Small intestine (tissue), 7 donors: ENCODE measurements around the gene SLC6A7. TPM values are rescaled to one million over a fixed set of nuclear protein-coding genes. Genes with fewer than 3 reads are reported as not detected.
"Not testable (repeated sequence)": the region's sequence is repeated elsewhere in the genome, so short reads cannot be mapped to it uniquely, and the experiment has no call there.

Experiments
- DNase-seq, 2 donors: peaks; one replicate each; pipeline versions ENCODE4 v3.0.0 to v3.0.0-alpha.2; 2013
- FAIRE-seq: peaks from 2 replicates; lab custom pipeline; 2012; peaks lifted over from hg19 to GRCh38; lab: Jason Lieb, UNC
- H3K27ac ChIP-seq, 3 donors: one replicate each; pipeline ENCODE4 v1.5.1; 2013; ENCODE audit warnings: low read length in 2 of 3, mild to moderate bottlenecking in 2 of 3, control low read depth in 1 of 3, inconsistent platforms in 1 of 3, low read depth in 1 of 3, moderate library complexity in 1 of 3
- H3K27me3 ChIP-seq, 3 donors: one replicate each; pipeline ENCODE4 v1.6.1; 2013; ENCODE audit warnings: low read length in 3 of 3, inconsistent platforms in 1 of 3; ENCODE audit not compliant: control insufficient read depth in 3 of 3, insufficient read depth in 3 of 3
- H3K36me3 ChIP-seq, 3 donors: one replicate each; pipeline ENCODE4 v1.6.1; 2013; ENCODE audit warnings: low read length in 3 of 3, inconsistent platforms in 1 of 3, low read depth in 1 of 3, mild to moderate bottlenecking in 1 of 3, moderate library complexity in 1 of 3; ENCODE audit not compliant: control insufficient read depth in 3 of 3, insufficient read depth in 2 of 3
- H3K4me1 ChIP-seq, 3 donors: one replicate each; pipeline ENCODE4 v1.6.1; 2013; ENCODE audit warnings: low read length in 2 of 3, inconsistent platforms in 1 of 3, low read depth in 1 of 3, mild to moderate bottlenecking in 1 of 3, moderate library complexity in 1 of 3; ENCODE audit not compliant: control insufficient read depth in 3 of 3, insufficient read depth in 2 of 3
- H3K4me3 ChIP-seq, 3 donors: one replicate each; pipeline ENCODE4 v1.5.1; 2013; ENCODE audit warnings: low read length in 3 of 3, control low read depth in 1 of 3, inconsistent platforms in 1 of 3, low read depth in 1 of 3, mild to moderate bottlenecking in 1 of 3, moderate library complexity in 1 of 3
- H3K9me3 ChIP-seq, 2 donors: one replicate each; pipeline ENCODE4 v1.6.1; 2013; ENCODE audit warnings: low read depth in 1 of 2, low read length in 1 of 2; ENCODE audit not compliant: control insufficient read depth in 2 of 2, insufficient read depth in 1 of 2
- WGBS, 3 donors: extraction: QIAGEN DNeasy Blood & Tissue Kit; methylation state at CpG; one replicate each; pipeline ENCODE4 v1.1.7; 2013; 5-methylcytosine and 5-hydroxymethylcytosine counted together
- polyA plus RNA-seq, 4 donors: library from polyadenylated mRNA; stranded (reverse) in 3 of 4; unstranded in 1 of 4; fragments of 200-250 nt in 3 of 4; fragments of 120-200 nt in 1 of 4; gene quantifications; one replicate each; pipeline versions ENCODE4 v1.2.1 to v1.2.3, GENCODE V29; 2013
- donor health status: healthy with polysubstance abuse.
- donor health status: control.
- donor health status: control.
- donor health status: Bipolar disorder and iron deficiency.
- donor health status: healthy.

The SLC6A7 gene
- polyA plus RNA-seq, 4 donors, result 0.81 to 7.1 (median 2.2) TPM

- H3K4me1 ChIP-seq, result peaks cover 0 to 13% (median 0%) of the 10 kb centered on the region in 3 donors
- H3K36me3 ChIP-seq, result peaks cover 0 to 5% (median 0%) of the 10 kb centered on the region in 3 donors
- no peaks in the 10 kb centered on the region for H3K9me3 ChIP-seq
- no peak overlapping the region for H3K4me3 ChIP-seq
- FAIRE-seq, result no peak
- H3K27me3 ChIP-seq, result no peaks in the 10 kb centered on the region
- DNase-seq, result no peak
- whole genome bisulfite sequencing, 3 donors, result 67 to 87% (median 82%) methylated on average over 4 of the region's 4 CpGs
- no peak overlapping the region for H3K27ac ChIP-seq
Observed at GRCh38 chr5:150243590-150243989, 53.7 kb downstream of the SLC6A7 start.

GRCh38 chr5:150244209-150244608 lies 54.3 kb downstream of the SLC6A7 start:
- 53 to 75% (median 61%) methylated on average over 7 of the region's 7 CpGs for WGBS, 3 donors
- no peak for FAIRE-seq
- DNase-seq, result no peak

GRCh38 chr5:150245111-150245789 lies 55.4 kb downstream of the SLC6A7 start:
- Histone ChIP-seq H3K9me3 (no peaks in the 10 kb centered on the region), H3K4me1 (peaks cover 0 to 13% (median 0%) of the 10 kb centered on the region in 3 donors), H3K27me3 (no peaks in the 10 kb centered on the region), H3K36me3 (peaks cover 0 to 2% (median 0%) of the 10 kb centered on the region in 3 donors), H3K27ac (no peak overlapping the region), H3K4me3 (no peak overlapping the region)
- FAIRE-seq (no peak), DNase-seq (no peak)
- WGBS, 3 donors, result 66 to 81% (median 74%) methylated on average over 17 to 18 of the region's 18 CpGs

More at GRCh38 chr5:150244209-150244608, 54.3 kb downstream of the SLC6A7 start:
- Histone ChIP-seq H3K27me3 (no peaks in the 10 kb centered on the region), H3K27ac (no peak overlapping the region), H3K4me1 (peaks cover 0 to 13% (median 0%) of the 10 kb centered on the region in 3 donors), H3K9me3 (no peaks in the 10 kb centered on the region), H3K4me3 (no peak overlapping the region), H3K36me3 (peaks cover 0 to 5% (median 0%) of the 10 kb centered on the region in 3 donors)

- FAIRE-seq, result no peak
- peaks cover 0 to 13% (median 0%) of the 10 kb centered on the region in 3 donors for H3K4me1 ChIP-seq
- H3K4me3 ChIP-seq, result no peak overlapping the region
- H3K27ac ChIP-seq, result no peak overlapping the region
- no peaks in the 10 kb centered on the region for H3K27me3 ChIP-seq
- peaks cover 0 to 2% (median 0%) of the 10 kb centered on the region in 3 donors for H3K36me3 ChIP-seq
- no peak for DNase-seq
- no peaks in the 10 kb centered on the region for H3K9me3 ChIP-seq
- WGBS, 3 donors, result 81 to 93% (median 87%) methylated on average over 3 of the region's 3 CpGs
Observed at GRCh38 chr5:150245808-150246207, 55.9 kb downstream of the SLC6A7 start.

- 80 to 88% (median 86%) methylated on average over 5 of the region's 5 CpGs for WGBS, 3 donors
- Histone ChIP-seq H3K9me3 (no peaks in the 10 kb centered on the region), H3K36me3 (peaks cover 0 to 2% (median 0%) of the 10 kb centered on the region in 3 donors), H3K4me3 (no peak overlapping the region), H3K27ac (no peak overlapping the region), H3K27me3 (no peaks in the 10 kb centered on the region), H3K4me1 (peaks cover 0 to 13% (median 0%) of the 10 kb centered on the region in 3 donors)
- FAIRE-seq (no peak), DNase-seq (no peak)
Observed at GRCh38 chr5:150246429-150246828, 56.6 kb downstream of the SLC6A7 start.

GRCh38 chr5:150246835-150247234 lies 57.0 kb downstream of the SLC6A7 start:
- 56 to 80% (median 70%) methylated on average over 5 of the region's 5 CpGs for WGBS, 3 donors
- no peaks in the 10 kb centered on the region for H3K27me3 ChIP-seq
- H3K4me1 ChIP-seq, result peaks cover 0 to 13% (median 0%) of the 10 kb centered on the region in 3 donors
- H3K27ac ChIP-seq, result no peak overlapping the region
- H3K9me3 ChIP-seq, result no peaks in the 10 kb centered on the region
- FAIRE-seq (no peak), DNase-seq (peak in 1 of 2 donors; percentile 45)
- H3K4me3 ChIP-seq, result no peak overlapping the region
- H3K36me3 ChIP-seq, result peaks cover 0 to 2% (median 0%) of the 10 kb centered on the region in 3 donors

GRCh38 chr5:150247726-150248125 lies 57.9 kb downstream of the SLC6A7 start:
- DNase-seq (no peak), FAIRE-seq (no peak)
- peaks cover 0 to 2% (median 0%) of the 10 kb centered on the region in 3 donors for H3K36me3 ChIP-seq
- 89 to 91% (median 90%) methylated on average over 9 of the region's 9 CpGs for WGBS, 3 donors
- H3K9me3 ChIP-seq, result no peaks in the 10 kb centered on the region
- H3K27me3 ChIP-seq, result no peaks in the 10 kb centered on the region
- H3K27ac ChIP-seq, result no peak overlapping the region
- no peak overlapping the region for H3K4me3 ChIP-seq
- H3K4me1 ChIP-seq, result peaks cover 0 to 13% (median 0%) of the 10 kb centered on the region in 3 donors

- 86 to 90% (median 88%) methylated on average over 6 of the region's 6 CpGs for WGBS, 3 donors
- not testable (repeated sequence) for H3K27ac ChIP-seq, H3K27me3 ChIP-seq, H3K4me3 ChIP-seq, DNase-seq, H3K36me3 ChIP-seq, FAIRE-seq, H3K9me3 ChIP-seq
- H3K4me1 ChIP-seq, result peaks cover 0 to 13% (median 0%) of the 10 kb centered on the region in 3 donors
Observed at GRCh38 chr5:150248493-150248892, 58.6 kb downstream of the SLC6A7 start.
